Uterus (tissue), 2 donors: Measurements from ENCODE around the gene ACKR2.

Experiments
- CTCF ChIP-seq, 4 experiments: fragments of 200-600 bp in 2 of 4; fragments of 450-650 bp in 2 of 4; sonication (generic) in 2 of 4; IDR thresholded peaks; one replicate each; pipeline ENCODE4 v1.5.1; 2016 to 2019; ENCODE audit warnings: antibody characterized with exemption in 4 of 4, mild to moderate bottlenecking in 2 of 4, moderate library complexity in 1 of 4
- POLR2A ChIP-seq, 2 donors: fragments of 450-650 bp; IDR thresholded peaks; one replicate each; pipeline ENCODE4 v1.6.1; 2016; ENCODE audit warnings: antibody characterized with exemption in 2 of 2, mild to moderate bottlenecking in 1 of 2, moderate library complexity in 1 of 2

GRCh38 chr3:42803414-42804105 is 5.7 kb upstream of the ACKR2 start:
- TF ChIP-seq POLR2A (IDR thresholded peaks at IDR 0.05) = no peak
- TF ChIP-seq CTCF (IDR thresholded peaks at IDR 0.05) = no peak
